ENCODE measurements around the gene MGAT3.
"Not testable (repeated sequence)": the region's sequence is repeated elsewhere in the genome, so short reads cannot be mapped to it uniquely, and the experiment has no call there.

The MGAT3 gene

DNA sequence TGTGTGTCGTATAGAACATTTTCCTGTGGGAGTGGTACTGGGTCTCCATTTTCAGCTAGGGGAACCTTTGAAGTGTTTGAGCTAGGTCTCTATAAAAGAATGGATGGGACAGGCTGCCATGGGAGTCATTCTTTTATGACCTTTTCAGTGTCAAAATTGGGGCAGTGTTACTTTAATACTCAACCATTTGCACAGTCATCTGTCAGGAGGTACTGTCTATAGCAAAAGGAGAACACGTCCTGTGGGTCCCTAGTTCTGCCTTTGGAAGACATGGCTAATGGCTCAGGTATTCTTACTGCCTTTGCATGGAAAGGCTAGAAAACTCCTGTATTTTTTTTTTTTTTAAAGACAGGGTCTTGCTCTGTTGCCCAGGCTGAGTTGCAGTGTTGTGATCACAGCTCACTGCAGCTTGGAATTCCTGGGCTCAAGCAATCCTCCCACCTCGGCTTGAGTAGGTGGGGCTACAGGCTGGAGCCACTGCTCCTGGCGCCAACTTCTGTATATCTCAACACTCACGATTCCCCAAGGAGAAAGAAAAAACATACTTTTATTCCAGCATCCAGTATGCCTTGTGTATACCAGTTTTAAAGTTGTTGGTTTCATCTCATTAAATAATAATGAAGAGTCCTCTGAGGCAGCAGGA, 61.5 kb downstream of the MGAT3 start:
- peaks cover 72% of the 10 kb centered on the region for H3K36me3 ChIP-seq (ENCODE audit: control insufficient read depth, insufficient read depth, low read length)
- peak overlapping the region; percentile 100 for H3K4me3 ChIP-seq (ENCODE audit: extremely low read depth, insufficient read depth, low read length, poor library complexity, severe bottlenecking)
- H3K27ac ChIP-seq (ENCODE audit: low read depth, low read length, severe bottlenecking): peak overlapping the region; percentile 99
- 69 to 83% methylated on average over 1 to 2 of the region's 5 CpGs for WGBS, 2 experiments (ENCODE audit: insufficient coverage in 2 of 2)
- no peaks in the 10 kb centered on the region for H3K9me3 ChIP-seq (ENCODE audit: control insufficient read depth, low read length)
- peaks cover 8% of the 10 kb centered on the region for H3K4me1 ChIP-seq (ENCODE audit: control insufficient read depth, insufficient read depth, low read length, poor library complexity, severe bottlenecking)

- Histone ChIP-seq H3K9me3 (ENCODE audit: control insufficient read depth, low read length) (no peaks in the 10 kb centered on the region), H3K4me3 (ENCODE audit: extremely low read depth, insufficient read depth, low read length, poor library complexity, severe bottlenecking) (peak overlapping the region; percentile 100), H3K27ac (ENCODE audit: low read depth, low read length, severe bottlenecking) (peak overlapping the region; percentile 99), H3K4me1 (ENCODE audit: control insufficient read depth, insufficient read depth, low read length, poor library complexity, severe bottlenecking) (peaks cover 9% of the 10 kb centered on the region), H3K36me3 (ENCODE audit: control insufficient read depth, insufficient read depth, low read length) (peaks cover 68% of the 10 kb centered on the region)
- WGBS, 2 experiments (ENCODE audit: insufficient coverage in 2 of 2): 8 to 11% methylated on average over 15 to 21 of the region's 24 CpGs
Measured at GRCh38 chr22:39518996-39519680, 62.3 kb downstream of the MGAT3 start.

DNA sequence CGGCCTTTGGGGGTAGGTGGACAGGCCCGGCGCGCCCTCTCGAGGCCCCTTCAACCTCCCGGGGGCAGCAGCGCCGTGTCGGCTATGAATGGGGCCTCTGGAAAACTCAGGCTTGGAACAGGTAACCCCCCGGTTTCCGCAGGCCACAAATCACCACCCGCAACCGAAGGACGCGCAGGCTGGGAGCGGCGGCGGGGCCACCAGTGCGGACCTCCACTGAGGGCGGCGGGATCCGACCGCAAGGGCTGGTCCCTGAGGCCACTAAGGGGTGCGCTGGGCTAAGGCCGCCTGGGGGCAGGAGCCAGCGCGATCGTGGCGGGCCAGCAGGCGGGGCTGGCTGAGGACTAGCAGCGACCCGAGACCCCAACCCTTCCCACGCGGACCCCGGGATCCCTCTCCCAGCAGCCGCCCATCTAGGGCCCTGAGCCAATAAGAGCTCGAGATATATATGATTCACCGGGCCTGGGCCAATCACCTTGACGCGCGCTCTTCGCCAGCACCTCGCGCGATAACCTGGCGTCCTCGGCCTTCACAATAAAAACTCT, 62.9 kb downstream of the MGAT3 start:
- H3K4me3 ChIP-seq (ENCODE audit: extremely low read depth, insufficient read depth, low read length, poor library complexity, severe bottlenecking): peak overlapping the region; percentile 100
- peaks cover 68% of the 10 kb centered on the region for H3K36me3 ChIP-seq (ENCODE audit: control insufficient read depth, insufficient read depth, low read length)
- H3K4me1 ChIP-seq (ENCODE audit: control insufficient read depth, insufficient read depth, low read length, poor library complexity, severe bottlenecking): peaks cover 14% of the 10 kb centered on the region
- no peaks in the 10 kb centered on the region for H3K9me3 ChIP-seq (ENCODE audit: control insufficient read depth, low read length)
- H3K27ac ChIP-seq (ENCODE audit: low read depth, low read length, severe bottlenecking): peak overlapping the region; percentile 99
- 1% methylated on average over 43 to 46 of the region's 47 CpGs for WGBS, 2 experiments (ENCODE audit: insufficient coverage in 2 of 2)

GRCh38 chr22:39520226-39521105, 63.7 kb downstream of the MGAT3 start, which contains the start of gene ATF4:
TSS of gene ATF4 (plus strand) at chr22:39520562. CDS start at chr22:39521446, 884 bp downstream.
- H3K36me3 ChIP-seq (ENCODE audit: control insufficient read depth, insufficient read depth, low read length): peaks cover 67% of the 10 kb centered on the region

DNA sequence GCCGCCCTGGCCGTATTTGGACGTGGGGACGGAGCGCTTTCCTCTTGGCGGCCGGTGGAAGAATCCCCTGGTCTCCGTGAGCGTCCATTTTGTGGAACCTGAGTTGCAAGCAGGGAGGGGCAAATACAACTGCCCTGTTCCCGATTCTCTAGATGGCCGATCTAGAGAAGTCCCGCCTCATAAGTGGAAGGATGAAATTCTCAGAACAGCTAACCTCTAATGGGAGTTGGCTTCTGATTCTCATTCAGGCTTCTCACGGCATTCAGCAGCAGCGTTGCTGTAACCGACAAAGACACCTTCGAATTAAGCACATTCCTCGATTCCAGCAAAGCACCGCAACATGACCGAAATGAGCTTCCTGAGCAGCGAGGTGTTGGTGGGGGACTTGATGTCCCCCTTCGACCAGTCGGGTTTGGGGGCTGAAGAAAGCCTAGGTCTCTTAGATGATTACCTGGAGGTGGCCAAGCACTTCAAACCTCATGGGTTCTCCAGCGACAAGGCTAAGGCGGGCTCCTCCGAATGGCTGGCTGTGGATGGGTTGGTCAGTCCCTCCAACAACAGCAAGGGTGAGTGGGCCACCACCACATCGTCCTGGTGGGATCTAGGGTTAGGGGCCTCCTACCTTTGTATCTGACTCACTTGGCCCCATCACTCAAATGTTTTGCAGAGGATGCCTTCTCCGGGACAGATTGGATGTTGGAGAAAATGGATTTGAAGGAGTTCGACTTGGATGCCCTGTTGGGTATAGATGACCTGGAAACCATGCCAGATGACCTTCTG, 64.5 kb downstream of the MGAT3 start:
- 3 to 4% methylated on average over 13 to 17 of the region's 28 CpGs for WGBS, 2 experiments (ENCODE audit: insufficient coverage in 2 of 2)
- peak overlapping the region; percentile 99 for H3K27ac ChIP-seq (ENCODE audit: low read depth, low read length, severe bottlenecking)
- H3K4me3 ChIP-seq (ENCODE audit: extremely low read depth, insufficient read depth, low read length, poor library complexity, severe bottlenecking): peak overlapping the region; percentile 100
- H3K4me1 ChIP-seq (ENCODE audit: control insufficient read depth, insufficient read depth, low read length, poor library complexity, severe bottlenecking): peaks cover 14% of the 10 kb centered on the region
- not testable (repeated sequence) for H3K9me3 ChIP-seq (ENCODE audit: control insufficient read depth, low read length)
- H3K36me3 ChIP-seq (ENCODE audit: control insufficient read depth, insufficient read depth, low read length): peaks cover 61% of the 10 kb centered on the region

More at GRCh38 chr22:39520226-39521105, 63.7 kb downstream of the MGAT3 start, which contains the start of gene ATF4:
- 0% methylated on average over 60 to 79 of the region's 86 CpGs for WGBS, 2 experiments (ENCODE audit: insufficient coverage in 2 of 2)
- peak within 1 kb of the TSS; percentile 99 for H3K27ac ChIP-seq (ENCODE audit: low read depth, low read length, severe bottlenecking)
- H3K9me3 ChIP-seq (ENCODE audit: control insufficient read depth, low read length): no peaks in the 10 kb centered on the region
- H3K4me1 ChIP-seq (ENCODE audit: control insufficient read depth, insufficient read depth, low read length, poor library complexity, severe bottlenecking): peaks cover 14% of the 10 kb centered on the region
- peak within 1 kb of the TSS; percentile 100 for H3K4me3 ChIP-seq (ENCODE audit: extremely low read depth, insufficient read depth, low read length, poor library complexity, severe bottlenecking)

- peak overlapping the region; percentile 99 for H3K27ac ChIP-seq (ENCODE audit: low read depth, low read length, severe bottlenecking)
- not testable (repeated sequence) for H3K9me3 ChIP-seq (ENCODE audit: control insufficient read depth, low read length)
- H3K4me3 ChIP-seq (ENCODE audit: extremely low read depth, insufficient read depth, low read length, poor library complexity, severe bottlenecking): peak overlapping the region; percentile 100
- H3K36me3 ChIP-seq (ENCODE audit: control insufficient read depth, insufficient read depth, low read length): peaks cover 53% of the 10 kb centered on the region
- 40% methylated on average over 1 of the region's 5 CpGs; no CpG with 5 or more reads in 1 of the 2 experiments for WGBS, 2 experiments (ENCODE audit: insufficient coverage in 2 of 2)
- H3K4me1 ChIP-seq (ENCODE audit: control insufficient read depth, insufficient read depth, low read length, poor library complexity, severe bottlenecking): peaks cover 14% of the 10 kb centered on the region
Measured at GRCh38 chr22:39522091-39522490, 65.3 kb downstream of the MGAT3 start.

DNA sequence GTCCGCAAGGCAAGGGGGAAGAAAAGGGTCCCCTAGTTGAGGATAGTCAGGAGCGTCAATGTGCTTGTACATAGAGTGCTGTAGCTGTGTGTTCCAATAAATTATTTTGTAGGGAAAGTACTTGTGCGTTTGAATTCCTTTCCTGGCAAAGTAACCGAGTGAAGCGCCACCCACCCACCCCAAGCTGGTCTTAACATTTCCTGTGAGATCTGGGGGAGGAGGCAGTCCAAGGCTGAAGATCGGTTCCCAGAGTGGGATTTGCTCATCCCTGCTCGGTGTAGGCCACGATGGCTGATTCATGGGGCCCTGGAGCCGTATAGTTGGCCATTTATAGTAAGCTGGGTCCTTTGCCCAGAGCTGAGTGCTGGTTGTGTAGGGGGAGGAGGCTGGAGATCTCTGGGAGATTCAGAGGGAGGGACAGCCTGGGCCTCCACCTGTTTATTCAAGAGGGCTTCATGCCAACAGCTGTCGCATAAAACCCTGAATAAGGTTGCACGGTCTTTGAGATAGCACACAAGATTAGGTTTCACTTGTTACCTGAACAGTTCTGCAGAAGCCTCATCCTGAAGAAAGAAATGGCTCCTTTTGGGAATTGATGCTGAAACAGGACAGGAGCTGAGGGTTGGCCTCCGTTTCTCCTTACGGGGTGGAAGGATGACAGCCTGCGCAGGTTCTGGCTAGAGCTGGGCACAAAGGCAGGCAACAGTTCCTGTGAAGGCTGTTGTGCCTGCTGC, 65.9 kb downstream of the MGAT3 start:
- Histone ChIP-seq H3K36me3 (ENCODE audit: control insufficient read depth, insufficient read depth, low read length) (peaks cover 47% of the 10 kb centered on the region), H3K4me3 (ENCODE audit: extremely low read depth, insufficient read depth, low read length, poor library complexity, severe bottlenecking) (peak overlapping the region; percentile 100), H3K9me3 (ENCODE audit: control insufficient read depth, low read length) (no peaks in the 10 kb centered on the region), H3K27ac (ENCODE audit: low read depth, low read length, severe bottlenecking) (peak overlapping the region; percentile 74), H3K4me1 (ENCODE audit: control insufficient read depth, insufficient read depth, low read length, poor library complexity, severe bottlenecking) (peaks cover 14% of the 10 kb centered on the region)
- 85 to 91% methylated on average over 8 of the region's 14 CpGs for WGBS, 2 experiments (ENCODE audit: insufficient coverage in 2 of 2)

- Histone ChIP-seq H3K9me3 (ENCODE audit: control insufficient read depth, low read length) (no peaks in the 10 kb centered on the region), H3K4me3 (ENCODE audit: extremely low read depth, insufficient read depth, low read length, poor library complexity, severe bottlenecking) (no peak overlapping the region), H3K36me3 (ENCODE audit: control insufficient read depth, insufficient read depth, low read length) (peaks cover 51% of the 10 kb centered on the region), H3K4me1 (ENCODE audit: control insufficient read depth, insufficient read depth, low read length, poor library complexity, severe bottlenecking) (peaks cover 9% of the 10 kb centered on the region), H3K27ac (ENCODE audit: low read depth, low read length, severe bottlenecking) (peak overlapping the region; percentile 45)
- WGBS, 2 experiments (ENCODE audit: insufficient coverage in 2 of 2): 95 to 97% methylated on average over 10 to 11 of the region's 13 CpGs
Measured at GRCh38 chr22:39524089-39524752, 67.4 kb downstream of the MGAT3 start.
